K562 (cell line): ENCODE data around the gene ATP6V0A1. TPM values are rescaled to one million over a fixed set of nuclear protein-coding genes. Genes with fewer than 3 reads are reported as not detected.
A peak's percentile ranks its signal among the peaks of the same experiment; 100 is the strongest.

Experiments used
- BRD4 ChIP-seq: fragments of 200-600 bp; sonication (generic); IDR thresholded peaks from 2 replicates; pipeline ENCODE4 v1.6.1; 2017; ENCODE audit warnings: inconsistent platforms
- CBX3 ChIP-seq, 2 experiments: IDR thresholded peaks; 1 replicate in 1 of 2; 2 replicates in 1 of 2; pipeline ENCODE4 v1.6.1; 2012; ENCODE audit warnings: inconsistent platforms in 2 of 2, low read length in 2 of 2, borderline replicate concordance in 1 of 2, control low read depth in 1 of 2
- FOXA1 ChIP-seq: fragments of 450-650 bp; IDR thresholded peaks from 2 replicates; pipeline ENCODE4 v1.6.1; 2016; ENCODE audit warnings: mild to moderate bottlenecking, borderline replicate concordance
- IRF2 ChIP-seq: sonication (generic); formaldehyde crosslinking; IDR thresholded peaks from 2 replicates; pipeline ENCODE4 v1.8.1; 2022; ENCODE audit warnings: mild to moderate bottlenecking, missing genetic modification reagents
- KHSRP ChIP-seq: fragments of 450-650 bp; IDR thresholded peaks from 2 replicates; pipeline ENCODE4 v1.6.1; 2017
- KLF1 ChIP-seq: fragments of 450-650 bp; IDR thresholded peaks from 2 replicates; pipeline ENCODE4 v1.6.1; 2016; ENCODE audit warnings: missing genetic modification characterization, missing compliant biosample characterization
- NELFE ChIP-seq: IDR thresholded peaks from 2 replicates; pipeline ENCODE4 v1.6.1; 2011; ENCODE audit warnings: mild to moderate bottlenecking; ENCODE audit not compliant: insufficient read depth, insufficient read length
- NFYB ChIP-seq: IDR thresholded peaks from 2 replicates; pipeline ENCODE4 v1.6.1; 2011; ENCODE audit warnings: mild to moderate bottlenecking, moderate library complexity; ENCODE audit not compliant: insufficient read length; ENCODE audit errors: extremely low read depth
- TAF1 ChIP-seq: IDR thresholded peaks from 2 replicates; pipeline ENCODE4 v1.6.1; 2011; ENCODE audit warnings: mild to moderate bottlenecking, low read length, moderate library complexity; ENCODE audit not compliant: insufficient read depth, control insufficient read depth, severe bottlenecking; ENCODE audit errors: extremely low read depth
- TAF7 ChIP-seq: fragments of 450-650 bp; IDR thresholded peaks from 2 replicates; pipeline ENCODE4 v1.6.1; 2016; ENCODE audit warnings: missing genetic modification characterization, missing compliant biosample characterization
- TEAD2 ChIP-seq: fragments of 450-650 bp; IDR thresholded peaks from 2 replicates; pipeline ENCODE4 v1.6.1; 2016; ENCODE audit warnings: missing genetic modification characterization, control low read depth, missing compliant biosample characterization
- ZFP1 ChIP-seq: fragments of 450-650 bp; formaldehyde crosslinking; IDR thresholded peaks from 2 replicates; pipeline ENCODE4 v1.4.0; 2020; ENCODE audit warnings: mild to moderate bottlenecking, mixed read lengths
- ZNF140 ChIP-seq: fragments of 250-450 bp; sonication (Bioruptor Pico); IDR thresholded peaks from 2 replicates; pipeline ENCODE4 v1.8.0; 2021; ENCODE audit warnings: moderate library complexity, mild to moderate bottlenecking, inconsistent platforms
- ZNF696 ChIP-seq: fragments of 250-450 bp; sonication (Bioruptor Pico); conservative IDR thresholded peaks from 2 replicates; pipeline ENCODE4 v1.4.0; 2020; ENCODE audit warnings: mild to moderate bottlenecking, moderate library complexity
- ZNF785 ChIP-seq: fragments of 250-450 bp; sonication (Bioruptor Pico); IDR thresholded peaks from 2 replicates; pipeline ENCODE4 v1.4.0; 2020; ENCODE audit warnings: mild to moderate bottlenecking
- polyA plus RNA-seq, 8 experiments: library from polyadenylated mRNA; depleted of rRNA in 4 of 8; stranded (reverse) in 5 of 8; unstranded in 3 of 8; fragments of >200 nt; fragmentation: Nextera tagmentation in 2 of 8; fragmentation: Illumina TruSeq in 1 of 8; extraction: Ambion mirVana in 2 of 8; extraction: Trizol in 1 of 8; gene quantifications; 2 replicates each; pipeline versions ENCODE4 v1.2.1 to v1.2.3, GENCODE V29; 2011 to 2014; ENCODE audit warnings: inconsistent platforms in 1 of 8, missing spikeins in 1 of 8
- total RNA-seq, 7 experiments: library from RNA; depleted of rRNA in 6 of 7; stranded (reverse); fragments of >200 nt in 6 of 7; fragmentation: Illumina TruSeq in 2 of 7; extraction: Trizol in 2 of 7; gene quantifications; 2 replicates each; pipeline versions ENCODE4 v1.2.1 to v1.2.3, GENCODE V29; 2011 to 2021; ENCODE audit warnings: low replicate concordance in 1 of 7
- TF ChIP-seq, protein P1 (sequence below): fragments of 450-650 bp; IDR thresholded peaks from 2 replicates; pipeline ENCODE4 v1.6.1; 2016; ENCODE audit warnings: low read depth
- TF ChIP-seq, protein P2 (sequence below): fragments of 450-650 bp; formaldehyde crosslinking; IDR thresholded peaks from 2 replicates; pipeline ENCODE4 v1.4.0; 2020; ENCODE audit warnings: mild to moderate bottlenecking, moderate library complexity
- TF ChIP-seq, protein P3 (sequence below): fragments of 250-450 bp; sonication (Bioruptor Pico); IDR thresholded peaks from 2 replicates; pipeline ENCODE4 v1.4.0; 2020; ENCODE audit warnings: borderline replicate concordance

The ATP6V0A1 gene
- total and polyA plus RNA-seq, 9 of the 15 experiments (the other 6 are each of a cell fraction or from before 2014, with no cell fraction given), result 11.8 to 158 (median 75.5) TPM

DNA sequence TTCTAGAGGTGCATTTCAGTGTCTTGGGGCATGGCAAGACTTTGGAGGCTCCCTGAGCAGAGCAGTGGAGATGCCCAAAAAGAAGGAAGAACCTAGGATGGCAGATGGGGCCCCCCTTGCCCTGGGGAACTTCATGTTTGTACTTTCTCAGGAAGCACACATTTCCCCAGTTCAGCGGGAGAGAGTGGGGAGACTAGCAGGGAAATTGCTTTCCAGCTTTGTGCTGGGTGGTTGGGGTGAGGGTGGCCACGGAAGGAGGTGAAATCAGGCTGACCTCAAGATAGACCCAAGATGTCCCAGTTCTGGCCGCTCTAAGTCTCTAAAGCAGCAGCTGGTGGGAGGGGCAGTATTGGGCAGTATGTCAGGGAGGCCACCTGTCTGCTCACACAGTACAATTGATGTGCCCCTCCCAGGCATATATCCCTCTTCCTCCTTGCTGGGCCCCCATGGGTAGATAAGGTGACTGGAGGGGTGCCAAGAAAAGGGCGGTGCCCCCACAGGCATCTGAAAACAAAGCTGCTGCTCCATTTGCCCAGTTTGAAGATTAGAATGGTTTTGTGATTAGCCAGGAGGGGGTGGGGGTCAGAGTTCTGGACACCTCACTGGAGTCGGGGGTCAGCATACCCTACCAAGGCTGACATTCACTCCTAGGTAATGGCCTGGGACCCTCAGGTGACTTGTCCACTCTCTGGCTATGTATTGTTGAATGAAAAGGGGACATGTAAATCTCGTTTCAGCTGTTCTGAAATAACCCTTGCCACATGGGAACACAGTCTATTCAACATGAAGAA is 60.3 kb downstream of the ATP6V0A1 start (continued):
- TF ChIP-seq, protein P1, sequence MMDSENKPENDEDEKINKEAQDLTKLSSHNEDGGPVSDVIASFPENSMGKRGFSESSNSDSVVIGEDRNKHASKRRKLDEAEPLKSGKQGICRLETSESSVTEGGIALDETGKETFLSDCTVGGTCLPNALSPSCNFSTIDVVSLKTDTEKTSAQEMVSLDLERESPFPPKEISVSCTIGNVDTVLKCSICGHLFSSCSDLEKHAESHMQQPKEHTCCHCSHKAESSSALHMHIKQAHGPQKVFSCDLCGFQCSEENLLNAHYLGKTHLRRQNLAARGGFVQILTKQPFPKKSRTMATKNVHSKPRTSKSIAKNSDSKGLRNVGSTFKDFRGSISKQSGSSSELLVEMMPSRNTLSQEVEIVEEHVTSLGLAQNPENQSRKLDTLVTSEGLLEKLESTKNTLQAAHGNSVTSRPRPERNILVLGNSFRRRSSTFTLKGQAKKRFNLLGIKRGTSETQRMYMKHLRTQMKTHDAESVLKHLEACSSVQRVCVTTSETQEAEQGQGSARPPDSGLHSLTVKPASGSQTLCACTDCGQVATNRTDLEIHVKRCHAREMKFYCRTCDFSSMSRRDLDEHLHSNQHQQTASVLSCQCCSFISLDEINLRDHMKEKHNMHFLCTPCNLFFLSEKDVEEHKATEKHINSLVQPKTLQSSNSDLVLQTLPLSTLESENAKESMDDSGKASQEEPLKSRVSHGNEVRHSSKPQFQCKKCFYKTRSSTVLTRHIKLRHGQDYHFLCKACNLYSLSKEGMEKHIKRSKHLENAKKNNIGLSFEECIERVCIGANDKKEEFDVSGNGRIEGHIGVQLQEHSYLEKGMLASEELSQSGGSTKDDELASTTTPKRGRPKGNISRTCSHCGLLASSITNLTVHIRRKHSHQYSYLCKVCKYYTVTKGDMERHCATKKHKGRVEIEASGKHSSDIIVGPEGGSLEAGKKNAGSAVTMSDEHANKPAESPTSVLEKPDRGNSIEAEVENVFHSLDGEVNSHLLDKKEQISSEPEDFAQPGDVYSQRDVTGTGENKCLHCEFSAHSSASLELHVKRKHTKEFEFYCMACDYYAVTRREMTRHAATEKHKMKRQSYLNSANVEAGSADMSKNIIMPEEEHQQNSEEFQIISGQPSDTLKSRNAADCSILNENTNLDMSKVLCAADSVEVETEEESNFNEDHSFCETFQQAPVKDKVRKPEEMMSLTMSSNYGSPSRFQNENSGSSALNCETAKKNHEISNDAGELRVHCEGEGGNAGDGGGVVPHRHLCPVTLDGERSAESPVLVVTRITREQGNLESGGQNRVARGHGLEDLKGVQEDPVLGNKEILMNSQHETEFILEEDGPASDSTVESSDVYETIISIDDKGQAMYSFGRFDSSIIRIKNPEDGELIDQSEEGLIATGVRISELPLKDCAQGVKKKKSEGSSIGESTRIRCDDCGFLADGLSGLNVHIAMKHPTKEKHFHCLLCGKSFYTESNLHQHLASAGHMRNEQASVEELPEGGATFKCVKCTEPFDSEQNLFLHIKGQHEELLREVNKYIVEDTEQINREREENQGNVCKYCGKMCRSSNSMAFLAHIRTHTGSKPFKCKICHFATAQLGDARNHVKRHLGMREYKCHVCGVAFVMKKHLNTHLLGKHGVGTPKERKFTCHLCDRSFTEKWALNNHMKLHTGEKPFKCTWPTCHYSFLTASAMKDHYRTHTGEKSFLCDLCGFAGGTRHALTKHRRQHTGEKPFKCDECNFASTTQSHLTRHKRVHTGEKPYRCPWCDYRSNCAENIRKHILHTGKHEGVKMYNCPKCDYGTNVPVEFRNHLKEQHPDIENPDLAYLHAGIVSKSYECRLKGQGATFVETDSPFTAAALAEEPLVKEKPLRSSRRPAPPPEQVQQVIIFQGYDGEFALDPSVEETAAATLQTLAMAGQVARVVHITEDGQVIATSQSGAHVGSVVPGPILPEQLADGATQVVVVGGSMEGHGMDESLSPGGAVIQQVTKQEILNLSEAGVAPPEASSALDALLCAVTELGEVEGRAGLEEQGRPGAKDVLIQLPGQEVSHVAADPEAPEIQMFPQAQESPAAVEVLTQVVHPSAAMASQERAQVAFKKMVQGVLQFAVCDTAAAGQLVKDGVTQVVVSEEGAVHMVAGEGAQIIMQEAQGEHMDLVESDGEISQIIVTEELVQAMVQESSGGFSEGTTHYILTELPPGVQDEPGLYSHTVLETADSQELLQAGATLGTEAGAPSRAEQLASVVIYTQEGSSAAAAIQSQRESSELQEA, result no peak
- TF ChIP-seq, protein P2, sequence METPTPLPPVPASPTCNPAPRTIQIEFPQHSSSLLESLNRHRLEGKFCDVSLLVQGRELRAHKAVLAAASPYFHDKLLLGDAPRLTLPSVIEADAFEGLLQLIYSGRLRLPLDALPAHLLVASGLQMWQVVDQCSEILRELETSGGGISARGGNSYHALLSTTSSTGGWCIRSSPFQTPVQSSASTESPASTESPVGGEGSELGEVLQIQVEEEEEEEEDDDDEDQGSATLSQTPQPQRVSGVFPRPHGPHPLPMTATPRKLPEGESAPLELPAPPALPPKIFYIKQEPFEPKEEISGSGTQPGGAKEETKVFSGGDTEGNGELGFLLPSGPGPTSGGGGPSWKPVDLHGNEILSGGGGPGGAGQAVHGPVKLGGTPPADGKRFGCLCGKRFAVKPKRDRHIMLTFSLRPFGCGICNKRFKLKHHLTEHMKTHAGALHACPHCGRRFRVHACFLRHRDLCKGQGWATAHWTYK (CRISPR knock-in tag), result no peak
- TF ChIP-seq ZNF140 (no peak), NELFE (no peak), ZNF696 (CRISPR knock-in tag) (no peak), FOXA1 (no peak), KLF1 (tag) (peak; percentile 99), TAF1 (peak; percentile 13), CBX3 (IDR thresholded peaks at IDR 0.05; ENCODE audit: borderline replicate concordance in 1 of 2, low read length in 2 of 2) (no peak; a peak in 1 of 3 replicates), BRD4 (no peak), IRF2 (CRISPR knock-in tag) (no peak), TEAD2 (0 out of 2 replicates have a peak, but pooled peaks have one; percentile 3), ZFP1 (no peak), TAF7 (tag) (no peak), NFYB (no peak), KHSRP (no peak), ZNF785 (CRISPR knock-in tag) (no peak)
- TF ChIP-seq, protein P3, sequence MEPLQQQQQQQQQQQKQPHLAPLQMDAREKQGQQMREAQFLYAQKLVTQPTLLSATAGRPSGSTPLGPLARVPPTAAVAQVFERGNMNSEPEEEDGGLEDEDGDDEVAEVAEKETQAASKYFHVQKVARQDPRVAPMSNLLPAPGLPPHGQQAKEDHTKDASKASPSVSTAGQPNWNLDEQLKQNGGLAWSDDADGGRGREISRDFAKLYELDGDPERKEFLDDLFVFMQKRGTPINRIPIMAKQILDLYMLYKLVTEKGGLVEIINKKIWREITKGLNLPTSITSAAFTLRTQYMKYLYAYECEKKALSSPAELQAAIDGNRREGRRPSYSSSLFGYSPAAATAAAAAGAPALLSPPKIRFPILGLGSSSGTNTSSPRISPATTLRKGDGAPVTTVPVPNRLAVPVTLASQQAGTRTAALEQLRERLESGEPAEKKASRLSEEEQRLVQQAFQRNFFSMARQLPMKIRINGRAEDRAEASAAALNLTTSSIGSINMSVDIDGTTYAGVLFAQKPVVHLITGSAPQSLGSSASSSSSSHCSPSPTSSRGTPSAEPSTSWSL (CRISPR knock-in tag), result no peak
